ENCODE results near the gene CYTH3.

- TF ChIP-seq GTF2F1 (IDR thresholded peaks at IDR 0.05; ENCODE audit: low read depth, low read length) (no peak), CTCF (IDR thresholded peaks at IDR 0.05 in 2 of 3, conservative IDR thresholded peaks at IDR 0.05 in 1 of 3; ENCODE audit: insufficient read depth in 2 of 3, low read depth in 1 of 3, low read length in 3 of 3) (no peak), TEAD1 (CRISPR knock-in tag; IDR thresholded peaks at IDR 0.05) (no peak), MEF2D (tag; conservative IDR thresholded peaks at IDR 0.05; ENCODE audit: low read depth) (no peak), TAF1 (IDR thresholded peaks at IDR 0.05; ENCODE audit: control insufficient read depth, extremely low read depth, insufficient read depth, low read length, severe bottlenecking) (no peak), HNRNPH1 (optimal IDR thresholded peaks at IDR 0.05; ENCODE audit: low read depth, low read length) (no peak), BRCA1 (IDR thresholded peaks at IDR 0.05) (no peak), BRCA1 (CRISPR knock-in tag; IDR thresholded peaks at IDR 0.05) (no peak)
- TF ChIP-seq, protein P1, sequence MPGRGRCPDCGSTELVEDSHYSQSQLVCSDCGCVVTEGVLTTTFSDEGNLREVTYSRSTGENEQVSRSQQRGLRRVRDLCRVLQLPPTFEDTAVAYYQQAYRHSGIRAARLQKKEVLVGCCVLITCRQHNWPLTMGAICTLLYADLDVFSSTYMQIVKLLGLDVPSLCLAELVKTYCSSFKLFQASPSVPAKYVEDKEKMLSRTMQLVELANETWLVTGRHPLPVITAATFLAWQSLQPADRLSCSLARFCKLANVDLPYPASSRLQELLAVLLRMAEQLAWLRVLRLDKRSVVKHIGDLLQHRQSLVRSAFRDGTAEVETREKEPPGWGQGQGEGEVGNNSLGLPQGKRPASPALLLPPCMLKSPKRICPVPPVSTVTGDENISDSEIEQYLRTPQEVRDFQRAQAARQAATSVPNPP (IDR thresholded peaks at IDR 0.05; ENCODE audit: borderline replicate concordance, insufficient read depth, insufficient read length) = no peak
- TF ChIP-seq, protein P2, sequence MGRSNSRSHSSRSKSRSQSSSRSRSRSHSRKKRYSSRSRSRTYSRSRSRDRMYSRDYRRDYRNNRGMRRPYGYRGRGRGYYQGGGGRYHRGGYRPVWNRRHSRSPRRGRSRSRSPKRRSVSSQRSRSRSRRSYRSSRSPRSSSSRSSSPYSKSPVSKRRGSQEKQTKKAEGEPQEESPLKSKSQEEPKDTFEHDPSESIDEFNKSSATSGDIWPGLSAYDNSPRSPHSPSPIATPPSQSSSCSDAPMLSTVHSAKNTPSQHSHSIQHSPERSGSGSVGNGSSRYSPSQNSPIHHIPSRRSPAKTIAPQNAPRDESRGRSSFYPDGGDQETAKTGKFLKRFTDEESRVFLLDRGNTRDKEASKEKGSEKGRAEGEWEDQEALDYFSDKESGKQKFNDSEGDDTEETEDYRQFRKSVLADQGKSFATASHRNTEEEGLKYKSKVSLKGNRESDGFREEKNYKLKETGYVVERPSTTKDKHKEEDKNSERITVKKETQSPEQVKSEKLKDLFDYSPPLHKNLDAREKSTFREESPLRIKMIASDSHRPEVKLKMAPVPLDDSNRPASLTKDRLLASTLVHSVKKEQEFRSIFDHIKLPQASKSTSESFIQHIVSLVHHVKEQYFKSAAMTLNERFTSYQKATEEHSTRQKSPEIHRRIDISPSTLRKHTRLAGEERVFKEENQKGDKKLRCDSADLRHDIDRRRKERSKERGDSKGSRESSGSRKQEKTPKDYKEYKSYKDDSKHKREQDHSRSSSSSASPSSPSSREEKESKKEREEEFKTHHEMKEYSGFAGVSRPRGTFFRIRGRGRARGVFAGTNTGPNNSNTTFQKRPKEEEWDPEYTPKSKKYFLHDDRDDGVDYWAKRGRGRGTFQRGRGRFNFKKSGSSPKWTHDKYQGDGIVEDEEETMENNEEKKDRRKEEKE (IDR thresholded peaks at IDR 0.05; ENCODE audit: borderline replicate concordance in 1 of 2, control insufficient read depth in 1 of 2, low read depth in 2 of 2, low read length in 1 of 2) = no peak
Measured at GRCh38 chr7:6252748-6253147, 19.7 kb downstream of the CYTH3 start.

Data from K562 (cell line).